Left hindlimb (tissue), 1 donor: ENCODE data around the gene SPATS2.

Experiments
- DNase-seq: peaks from one replicate; pipeline ENCODE4 v3.0.0-alpha.2; 2018

Gene SPATS2

DNA sequence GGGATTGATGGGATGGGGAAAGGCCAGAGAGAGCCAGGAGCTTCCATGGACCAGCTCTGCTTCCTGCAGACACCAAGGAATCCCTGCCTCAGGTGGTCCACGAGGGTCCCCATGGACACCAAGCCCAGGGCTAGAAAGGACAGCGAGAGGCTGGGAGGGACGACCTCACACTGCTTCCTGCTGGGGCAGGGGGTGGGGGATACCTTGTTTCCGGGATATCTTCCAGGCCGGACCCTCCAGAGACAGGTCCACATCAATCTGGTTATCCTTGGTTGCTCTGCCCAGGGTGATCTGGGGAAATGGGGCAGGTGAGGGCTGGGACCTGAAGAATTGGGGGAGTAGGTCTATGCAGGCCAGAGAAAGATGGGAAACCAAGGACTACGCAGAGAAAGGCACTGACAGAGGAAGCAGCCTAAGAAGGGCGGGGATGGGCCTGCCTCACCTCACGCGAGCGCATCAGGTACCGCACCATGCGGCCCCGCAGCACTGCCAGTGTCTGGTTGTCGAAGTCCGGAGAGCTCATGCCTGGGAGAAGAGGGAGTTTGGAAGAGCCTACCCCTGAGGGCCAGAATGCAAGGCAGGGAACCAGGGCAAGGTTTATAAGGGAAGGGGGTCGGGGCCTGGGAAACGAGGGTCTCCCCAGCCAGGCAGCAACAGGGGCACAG lies 191.9 kb downstream of the SPATS2 start:
- no peak for DNase-seq

GRCh38 chr12:49560695-49561094 lies 193.4 kb downstream of the SPATS2 start:
- no peak for DNase-seq

DNA sequence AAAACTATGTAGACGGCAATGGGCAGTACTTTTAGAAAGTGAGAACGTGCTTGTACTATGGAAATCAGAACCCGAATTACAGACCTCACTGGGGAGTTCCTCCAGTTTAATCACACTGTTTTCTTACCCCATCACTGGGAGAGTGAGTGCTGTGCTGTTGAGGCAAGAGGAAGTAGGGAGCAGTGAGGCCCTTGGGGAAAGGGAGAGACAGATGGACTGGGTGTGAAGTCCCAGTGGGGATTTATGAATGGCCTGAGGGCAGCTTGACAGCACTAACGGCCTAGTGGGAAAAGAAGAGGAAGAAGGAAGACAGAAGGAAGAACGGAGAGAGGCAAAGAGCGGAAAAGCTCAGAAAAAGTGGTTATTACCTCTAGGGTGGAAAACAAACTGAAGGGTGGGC lies 195.0 kb downstream of the SPATS2 start:
- no peak for DNase-seq

GRCh38 chr12:49562831-49563230 lies 195.6 kb downstream of the SPATS2 start:
- no peak for DNase-seq

DNA sequence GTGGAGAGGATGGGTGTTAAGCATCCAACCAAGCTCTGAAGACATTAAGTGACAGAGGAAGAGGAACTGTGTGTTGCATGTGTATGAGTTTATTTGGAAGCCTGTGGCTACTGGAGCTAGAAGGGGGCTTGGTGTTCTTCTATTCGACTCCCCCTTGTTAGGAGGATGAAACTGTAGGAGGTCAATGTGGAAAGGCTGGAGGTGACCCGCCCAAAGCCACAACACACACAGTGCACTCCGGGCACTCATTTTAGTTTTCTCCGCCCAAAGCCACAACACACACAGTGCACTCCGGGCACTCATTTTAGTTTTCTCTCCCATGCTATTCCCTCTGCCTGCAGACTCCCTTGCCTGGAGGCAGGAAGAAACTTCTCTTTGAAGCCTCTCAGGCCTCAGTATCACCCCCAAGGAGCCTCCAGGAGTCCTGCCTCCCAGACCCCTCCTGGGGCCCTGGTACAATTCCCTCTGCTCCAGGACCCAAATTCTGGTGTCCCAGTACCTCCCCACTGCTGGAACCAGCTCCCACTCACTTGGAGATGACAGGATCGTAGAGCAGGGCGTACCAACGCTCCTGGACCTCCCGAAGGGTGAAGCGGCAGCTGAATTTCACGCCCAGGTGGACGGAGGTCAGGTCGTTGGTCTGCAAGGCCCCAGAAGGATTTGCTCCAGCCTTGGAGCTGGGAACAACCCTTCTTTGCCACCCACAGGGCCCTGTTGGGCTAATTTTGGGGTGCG lies 196.9 kb downstream of the SPATS2 start:
- no peak for DNase-seq

- DNase-seq = no peak
Observed at GRCh38 chr12:49564686-49565405, 197.6 kb downstream of the SPATS2 start.

DNA sequence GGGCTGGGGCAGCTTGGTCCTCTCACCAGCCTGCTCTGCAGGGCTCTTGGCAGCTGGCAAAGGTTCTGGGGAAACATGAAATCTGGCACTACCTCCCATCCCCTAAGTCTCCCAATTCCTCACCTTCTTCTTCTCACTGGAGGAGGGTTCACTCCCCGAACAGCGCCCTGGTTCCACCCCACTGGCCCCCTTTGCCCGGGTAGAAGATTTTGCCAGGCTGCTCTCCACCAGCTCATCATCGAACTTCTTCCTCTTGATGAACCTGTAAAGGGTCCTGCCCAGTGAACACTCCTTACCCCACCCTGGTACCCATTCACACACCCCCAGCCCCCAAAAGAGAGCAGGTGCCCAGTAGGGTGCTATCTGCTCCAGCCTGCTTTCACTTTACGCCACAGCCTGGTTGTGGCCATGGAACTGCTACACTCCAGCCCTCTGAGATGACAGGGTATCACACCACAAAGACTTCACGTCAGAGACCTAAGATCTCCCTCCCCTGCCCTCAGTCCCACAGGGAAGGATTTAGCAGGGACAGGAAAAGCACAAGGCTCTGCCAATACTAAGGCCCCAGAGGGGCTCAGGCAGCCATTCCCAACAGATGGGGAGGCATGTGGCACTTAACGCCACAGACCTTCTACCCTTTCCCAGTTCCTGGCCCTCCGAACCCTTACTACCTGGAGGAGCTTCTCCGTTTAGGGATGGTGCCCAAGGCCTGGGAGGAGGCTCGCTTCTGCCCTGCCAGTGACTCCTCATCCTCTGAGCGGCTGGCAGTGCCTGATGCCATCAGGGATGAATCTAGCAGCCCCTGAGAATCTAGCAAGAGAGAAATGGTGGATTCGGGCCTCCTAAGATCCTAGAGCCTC lies 198.4 kb downstream of the SPATS2 start:
- DNase-seq = no peak

DNA sequence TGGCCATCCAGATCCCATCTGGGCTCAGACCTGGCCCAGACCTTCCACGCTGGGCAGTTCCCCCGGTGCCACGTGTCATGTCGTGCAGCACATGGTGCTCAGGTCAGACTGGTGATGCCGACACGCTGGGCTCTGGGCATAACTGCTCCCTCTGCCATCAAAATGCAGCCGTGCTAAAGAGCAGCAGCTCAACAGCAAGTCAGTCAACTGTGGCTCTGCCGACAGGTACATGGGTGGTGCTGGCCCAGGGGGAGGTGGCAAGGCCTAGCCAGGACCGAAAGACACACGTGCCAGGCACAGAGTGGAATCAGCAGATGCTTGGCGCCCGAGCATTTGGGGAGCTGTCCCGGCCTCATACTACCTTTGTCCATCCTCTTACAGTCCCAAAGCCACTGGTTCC lies 199.1 kb downstream of the SPATS2 start:
- no peak for DNase-seq

GRCh38 chr12:49567302-49567610 lies 200.0 kb downstream of the SPATS2 start:
- DNase-seq = no peak

DNA sequence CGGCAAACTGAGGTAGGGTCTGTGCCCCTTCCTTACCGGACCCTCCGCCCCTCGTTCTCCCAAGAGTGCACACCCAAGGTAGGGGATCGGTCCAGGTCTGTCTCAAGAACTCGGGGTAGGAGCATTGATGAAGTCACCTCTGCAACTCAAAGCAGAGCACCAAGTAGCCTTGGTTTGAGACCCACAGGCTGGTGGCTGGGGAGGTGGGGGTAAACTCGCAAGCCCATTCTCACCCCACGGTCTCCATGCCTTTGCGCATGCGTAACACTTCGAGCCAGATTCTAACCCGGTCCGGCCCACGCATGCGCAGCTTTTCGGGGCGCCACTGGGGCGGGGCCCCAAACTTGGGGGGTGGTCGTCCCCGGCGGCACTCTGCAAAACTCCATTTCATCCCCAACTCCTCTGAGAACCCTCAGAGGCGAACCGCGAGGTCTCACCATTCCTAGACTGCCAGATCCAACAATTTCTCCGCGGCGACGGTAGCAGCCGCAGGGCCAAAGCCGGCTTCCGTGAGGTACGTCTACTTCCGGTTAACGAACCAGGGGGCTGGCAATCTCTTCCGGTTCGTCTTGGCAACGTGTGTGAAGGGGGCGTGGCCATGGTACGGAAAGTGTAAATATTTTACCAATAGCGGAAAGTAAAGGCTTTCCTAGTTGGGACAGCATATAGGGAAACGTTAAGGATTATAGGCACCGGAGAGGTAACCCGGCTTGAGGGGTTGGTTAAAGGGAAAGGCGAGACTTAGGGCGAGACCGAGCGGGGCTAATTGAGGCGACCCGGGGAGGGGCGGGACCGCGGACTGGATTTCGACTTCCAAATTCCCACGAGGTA lies 200.6 kb downstream of the SPATS2 start, which contains the start of gene MCRS1:
Gene MCRS1, minus strand, starts transcription at position 532 of the 831 bp plus-strand sequence. CDS start 1,411 bp downstream, outside the sequence.
- peak; percentile 92 for DNase-seq

DNA sequence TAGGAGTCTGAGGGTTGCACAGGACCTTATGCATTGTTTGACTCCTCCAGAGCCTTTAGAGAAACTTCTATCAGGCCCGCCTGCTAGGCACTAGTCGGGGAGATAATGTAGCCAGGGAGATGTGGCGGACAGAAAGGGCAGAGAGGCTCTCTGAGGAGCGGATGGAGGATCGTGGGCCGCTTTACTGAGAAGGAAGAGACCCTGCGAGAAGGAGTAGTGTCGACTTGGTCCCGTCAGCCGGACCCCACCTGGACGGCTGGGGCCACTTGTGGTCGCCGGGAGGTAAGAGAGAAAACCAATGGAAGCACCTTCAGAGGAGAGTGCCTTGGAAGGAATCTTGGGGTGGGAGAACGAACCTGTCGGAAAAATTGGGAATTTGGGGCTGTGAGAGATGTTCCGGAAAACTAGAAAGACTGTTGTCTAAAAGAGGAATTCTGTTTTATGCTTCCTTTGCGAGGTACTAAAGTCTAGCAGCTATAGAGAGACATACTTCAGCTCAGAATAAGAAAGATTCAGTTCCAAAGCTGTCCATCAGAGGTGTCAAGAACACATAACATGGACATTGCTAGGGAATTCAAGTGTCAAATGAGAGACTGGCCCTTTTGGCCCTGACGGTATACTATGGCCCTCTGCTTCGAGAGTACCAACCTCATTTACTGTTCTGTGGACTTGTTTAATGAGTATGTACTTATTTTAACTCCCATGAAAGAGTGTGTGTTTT lies 201.3 kb downstream of the SPATS2 start:
- DNase-seq = no peak
